ENCODE results near the gene PIP5K1B.

The PIP5K1B gene

GRCh38 chr9:68721666-68722330 lies 16.8 kb downstream of the PIP5K1B start:
- H3K4me3 ChIP-seq (ENCODE audit: low read length): no peak overlapping the region
- no peaks in the 10 kb centered on the region for H3K36me3 ChIP-seq (ENCODE audit: control insufficient read depth, low read length)
- no peaks in the 10 kb centered on the region for H3F3A ChIP-seq (ENCODE audit: control insufficient read depth, insufficient read depth)
- no peaks in the 10 kb centered on the region for H3K9me3 ChIP-seq (ENCODE audit: control insufficient read depth, insufficient read depth, low read length)
- no peaks in the 10 kb centered on the region for H3K4me1 ChIP-seq (ENCODE audit: control insufficient read depth, low read length)
- H4K20me1 ChIP-seq (ENCODE audit: control insufficient read depth, insufficient read depth, low read depth, low read length): no peaks in the 10 kb centered on the region
- H3K27me3 ChIP-seq (ENCODE audit: control insufficient read depth, low read length): peaks cover 16% of the 10 kb centered on the region; the same call in 1 of the 2 replicates
- no peaks in the 10 kb centered on the region for H3K9me2 ChIP-seq (replicated peaks; ENCODE audit: control insufficient read depth, low read length)
- TF ChIP-seq EZH2phosphoT487 (IDR thresholded peaks at IDR 0.05; ENCODE audit: borderline replicate concordance, low read length) (no peak), CTCF (IDR thresholded peaks at IDR 0.05; ENCODE audit: low read depth, low read length, poor library complexity, severe bottlenecking) (no peak)
- no peak overlapping the region for H3K27ac ChIP-seq (ENCODE audit: low read depth, low read length)
- no peaks in the 10 kb centered on the region for H3K79me2 ChIP-seq (ENCODE audit: control insufficient read depth, low read length)
- H3K4me2 ChIP-seq (ENCODE audit: low read length): no peak overlapping the region

- Histone ChIP-seq H3K9me3 (ENCODE audit: control insufficient read depth, insufficient read depth, low read length) (no peaks in the 10 kb centered on the region), H3K4me1 (ENCODE audit: control insufficient read depth, low read length) (no peaks in the 10 kb centered on the region), H3K4me3 (ENCODE audit: low read length) (no peak overlapping the region), H4K20me1 (ENCODE audit: control insufficient read depth, insufficient read depth, low read depth, low read length) (no peaks in the 10 kb centered on the region), H3F3A (ENCODE audit: control insufficient read depth, insufficient read depth) (no peaks in the 10 kb centered on the region), H3K4me2 (ENCODE audit: low read length) (no peak overlapping the region), H3K79me2 (ENCODE audit: control insufficient read depth, low read length) (no peaks in the 10 kb centered on the region), H3K27me3 (ENCODE audit: control insufficient read depth, low read length) (peaks cover 9% of the 10 kb centered on the region; the same call in 1 of the 2 replicates), H3K9me2 (replicated peaks; ENCODE audit: control insufficient read depth, low read length) (no peaks in the 10 kb centered on the region), H3K27ac (ENCODE audit: low read depth, low read length) (no peak overlapping the region), H3K36me3 (ENCODE audit: control insufficient read depth, low read length) (no peaks in the 10 kb centered on the region)
- TF ChIP-seq EZH2phosphoT487 (IDR thresholded peaks at IDR 0.05; ENCODE audit: borderline replicate concordance, low read length): no peak
- TF ChIP-seq CTCF (IDR thresholded peaks at IDR 0.05; ENCODE audit: low read depth, low read length, poor library complexity, severe bottlenecking): no peak
Measured at GRCh38 chr9:68725070-68725469, 20.0 kb downstream of the PIP5K1B start.

GRCh38 chr9:68726489-68726888 lies 21.4 kb downstream of the PIP5K1B start:
- no peaks in the 10 kb centered on the region for H3K79me2 ChIP-seq (ENCODE audit: control insufficient read depth, low read length)
- no peaks in the 10 kb centered on the region for H3F3A ChIP-seq (ENCODE audit: control insufficient read depth, insufficient read depth)
- H3K27me3 ChIP-seq (ENCODE audit: control insufficient read depth, low read length): peaks cover 3% of the 10 kb centered on the region; the same call in 1 of the 2 replicates
- TF ChIP-seq EZH2phosphoT487 (IDR thresholded peaks at IDR 0.05; ENCODE audit: borderline replicate concordance, low read length): no peak
- no peak for TF ChIP-seq CTCF (IDR thresholded peaks at IDR 0.05; ENCODE audit: low read depth, low read length, poor library complexity, severe bottlenecking)
- H3K4me3 ChIP-seq (ENCODE audit: low read length): no peak overlapping the region
- no peak overlapping the region for H3K27ac ChIP-seq (ENCODE audit: low read depth, low read length)
- H3K4me1 ChIP-seq (ENCODE audit: control insufficient read depth, low read length): no peaks in the 10 kb centered on the region
- H3K9me3 ChIP-seq (ENCODE audit: control insufficient read depth, insufficient read depth, low read length): no peaks in the 10 kb centered on the region
- H3K4me2 ChIP-seq (ENCODE audit: low read length): no peak overlapping the region
- H3K9me2 ChIP-seq (replicated peaks; ENCODE audit: control insufficient read depth, low read length): no peaks in the 10 kb centered on the region
- H4K20me1 ChIP-seq (ENCODE audit: control insufficient read depth, insufficient read depth, low read depth, low read length): no peaks in the 10 kb centered on the region
- no peaks in the 10 kb centered on the region for H3K36me3 ChIP-seq (ENCODE audit: control insufficient read depth, low read length)
